ENCODE results near the gene XPNPEP2. TPM values are rescaled to one million over a fixed set of nuclear protein-coding genes. Genes with fewer than 3 reads are reported as not detected.

The XPNPEP2 gene
- total RNA-seq, 1 experiment from 2014 or later = not detected

GRCh38 chrX:129787336-129788055 lies 48.7 kb downstream of the XPNPEP2 start:
- Histone ChIP-seq H2AFZ (no peak overlapping the region), H3K79me2 (ENCODE audit: low read depth) (no peaks in the 10 kb centered on the region), H3K4me1 (replicated peaks; ENCODE audit: insufficient read depth) (no peaks in the 10 kb centered on the region), H3K36me3 (ENCODE audit: low read depth) (no peaks in the 10 kb centered on the region), H3K4me3 (no peak overlapping the region), H3K9me2 (ENCODE audit: insufficient read depth) (no peaks in the 10 kb centered on the region), H3K27me3 (ENCODE audit: insufficient read depth, low read depth) (no peaks in the 10 kb centered on the region), H3K27ac (no peak overlapping the region), H3F3A (ENCODE audit: insufficient read depth, low read depth) (no peaks in the 10 kb centered on the region), H3K9me3 (ENCODE audit: insufficient read depth, low read depth) (no peaks in the 10 kb centered on the region), H4K20me1 (ENCODE audit: insufficient read depth) (no peaks in the 10 kb centered on the region), H3K4me2 (no peak overlapping the region)
- TF ChIP-seq EZH2 (IDR thresholded peaks at IDR 0.05; ENCODE audit: low read depth) (no peak), CTCF (conservative IDR thresholded peaks at IDR 0.05) (no peak)
- BruUV-seq (replicated peaks) = no TSS peak
- POLR2A ChIA-PET (ENCODE audit: unreplicated experiment) = no interaction called here
- CTCF ChIA-PET = interaction anchor here (0.6 to 0.7 kb wide), 3 partner anchors 14 to 182 kb away, joined by 3 to 11 read pairs (median 8); no protein-coding TSS in a partner anchor
- DNase-seq = peak in 1 of 2 experiments; percentile 60
- intact Hi-C loops (cut with micrococcal nuclease; ENCODE audit: unreplicated experiment) = no loop called here

- intact Hi-C loops (cut with micrococcal nuclease; ENCODE audit: unreplicated experiment) = no loop called here
- H3K9me3 ChIP-seq (ENCODE audit: insufficient read depth, low read depth) = no peaks in the 10 kb centered on the region
- H3K4me3 ChIP-seq = no peak overlapping the region
- H3K27me3 ChIP-seq (ENCODE audit: insufficient read depth, low read depth) = no peaks in the 10 kb centered on the region
- H2AFZ ChIP-seq = no peak overlapping the region
- no peaks in the 10 kb centered on the region for H3F3A ChIP-seq (ENCODE audit: insufficient read depth, low read depth)
- no peaks in the 10 kb centered on the region for H3K36me3 ChIP-seq (ENCODE audit: low read depth)
- H3K4me2 ChIP-seq = no peak overlapping the region
- no TSS peak for BruUV-seq (replicated peaks)
- POLR2A ChIA-PET (ENCODE audit: unreplicated experiment) = no interaction called here
- TF ChIP-seq CTCF (conservative IDR thresholded peaks at IDR 0.05) (no peak), EZH2 (IDR thresholded peaks at IDR 0.05; ENCODE audit: low read depth) (no peak)
- no peaks in the 10 kb centered on the region for H4K20me1 ChIP-seq (ENCODE audit: insufficient read depth)
- no peaks in the 10 kb centered on the region for H3K79me2 ChIP-seq (ENCODE audit: low read depth)
- CTCF ChIA-PET = interaction anchor here (0.6 kb wide), 1 partner anchor 179 kb away, joined by 3 read pairs; no protein-coding TSS in a partner anchor
- H3K9me2 ChIP-seq (ENCODE audit: insufficient read depth) = no peaks in the 10 kb centered on the region
- H3K27ac ChIP-seq = no peak overlapping the region
- H3K4me1 ChIP-seq (replicated peaks; ENCODE audit: insufficient read depth) = no peaks in the 10 kb centered on the region
- DNase-seq = no peak
These were observed 49.7 kb downstream of the XPNPEP2 start for GRCh38 chrX:129788527-129788926.

- H3K27me3 ChIP-seq (ENCODE audit: insufficient read depth, low read depth) = no peaks in the 10 kb centered on the region
- H4K20me1 ChIP-seq (ENCODE audit: insufficient read depth) = no peaks in the 10 kb centered on the region
- no peak overlapping the region for H3K4me2 ChIP-seq
- ChIA-PET POLR2A (ENCODE audit: unreplicated experiment) (interaction anchor here (0.5 kb wide), 1 partner anchor 130 kb away, joined by 4 read pairs; no protein-coding TSS in a partner anchor), CTCF (no interaction called here)
- no peak overlapping the region for H3K4me3 ChIP-seq
- TF ChIP-seq CTCF (conservative IDR thresholded peaks at IDR 0.05) = no peak
- no peak for TF ChIP-seq EZH2 (IDR thresholded peaks at IDR 0.05; ENCODE audit: low read depth)
- H3K36me3 ChIP-seq (ENCODE audit: low read depth) = no peaks in the 10 kb centered on the region
- H3K79me2 ChIP-seq (ENCODE audit: low read depth) = no peaks in the 10 kb centered on the region
- no peaks in the 10 kb centered on the region for H3K9me2 ChIP-seq (ENCODE audit: insufficient read depth)
- intact Hi-C loops (cut with micrococcal nuclease; ENCODE audit: unreplicated experiment) = no loop called here
- H3K9me3 ChIP-seq (ENCODE audit: insufficient read depth, low read depth) = no peaks in the 10 kb centered on the region
- H2AFZ ChIP-seq = no peak overlapping the region
- H3K27ac ChIP-seq = no peak overlapping the region
- H3K4me1 ChIP-seq (replicated peaks; ENCODE audit: insufficient read depth) = no peaks in the 10 kb centered on the region
- BruUV-seq (replicated peaks) = no TSS peak
- DNase-seq = no peak
- no peaks in the 10 kb centered on the region for H3F3A ChIP-seq (ENCODE audit: insufficient read depth, low read depth)
These were observed 51.4 kb downstream of the XPNPEP2 start for GRCh38 chrX:129790146-129790545.
